Smooth muscle cell (in vitro differentiated cells): ENCODE measurements around the gene BDH2. TPM values are rescaled to one million over a fixed set of nuclear protein-coding genes. Genes with fewer than 3 reads are reported as not detected.

Source experiments
- DNase-seq: peaks from one replicate; lab custom pipeline; 2025; ENCODE audit not compliant: unreplicated experiment; lab: John Stamatoyannopoulos, UW
- H2AFZ ChIP-seq: fragments of 200-600 bp; sonication (generic); 2 replicates; pipeline ENCODE4 v1.6.0; 2016; ENCODE audit warnings: antibody characterized with exemption, low read depth, mild to moderate bottlenecking
- H3F3A ChIP-seq: fragments of 200-600 bp; sonication (generic); 2 replicates; pipeline ENCODE4 v1.6.0; 2017; ENCODE audit warnings: antibody characterized with exemption, low read depth
- H3K27ac ChIP-seq: fragments of 200-600 bp; sonication (generic); 2 replicates; pipeline ENCODE4 v1.5.1; 2016; ENCODE audit warnings: low read depth, mild to moderate bottlenecking
- H3K27me3 ChIP-seq: fragments of 200-600 bp; sonication (generic); 2 replicates; pipeline ENCODE4 v1.6.1; 2016; ENCODE audit warnings: low read depth, mild to moderate bottlenecking
- H3K36me3 ChIP-seq: fragments of 200-600 bp; sonication (generic); 2 replicates; pipeline ENCODE4 v1.5.1; 2016; ENCODE audit warnings: low read depth
- H3K4me1 ChIP-seq: fragments of 200-600 bp; sonication (generic); 2 replicates; pipeline ENCODE4 v1.5.1; 2016; ENCODE audit warnings: low read depth
- H3K4me2 ChIP-seq: fragments of 200-600 bp; sonication (generic); 2 replicates; pipeline ENCODE4 v1.6.0; 2016; ENCODE audit warnings: mild to moderate bottlenecking
- H3K4me3 ChIP-seq: fragments of 200-600 bp; sonication (generic); 2 replicates; pipeline ENCODE4 v1.5.1; 2016; ENCODE audit warnings: mild to moderate bottlenecking
- H3K79me2 ChIP-seq: fragments of 200-600 bp; sonication (generic); 2 replicates; pipeline ENCODE4 v1.6.0; 2016; ENCODE audit warnings: low read depth, mild to moderate bottlenecking
- H3K9ac ChIP-seq: fragments of 200-600 bp; sonication (generic); 2 replicates; pipeline ENCODE4 v1.6.0; 2016; ENCODE audit warnings: low read depth
- H3K9me3 ChIP-seq: fragments of 200-600 bp; sonication (generic); replicated peaks from 2 replicates; pipeline ENCODE4 v1.5.1; 2016; ENCODE audit warnings: low read depth
- H4K20me1 ChIP-seq: fragments of 200-600 bp; sonication (generic); 2 replicates; pipeline ENCODE4 v1.6.0; 2016; ENCODE audit warnings: low read depth
- WGBS: methylation state at CpG from one replicate; pipeline ENCODE4 v1.1.7; 2016; ENCODE audit warnings: low lambda C conversion rate; 5-methylcytosine and 5-hydroxymethylcytosine counted together
- polyA plus RNA-seq: library from polyadenylated mRNA; unstranded; fragments of >200 nt; fragmentation: Nextera tagmentation; extraction: Ambion mirVana; gene quantifications from 2 replicates; pipeline ENCODE4 v1.2.1, GENCODE V29; 2016
- total RNA-seq: library from RNA; depleted of rRNA; stranded (reverse); fragments of >200 nt; gene quantifications from 2 replicates; pipeline ENCODE4 v1.2.3, GENCODE V29; 2014
- TF ChIP-seq, protein P1 (sequence below): fragments of 200-600 bp; sonication (generic); IDR thresholded peaks from 2 replicates; pipeline ENCODE4 v1.5.1; 2017; ENCODE audit warnings: borderline replicate concordance, mild to moderate bottlenecking, antibody characterized with exemption; ENCODE audit not compliant: insufficient read depth, poor library complexity, severe bottlenecking

BDH2 gene
- total and polyA plus RNA-seq, 2 experiments from 2014 or later, result 84.3 to 96.2 TPM

DNA sequence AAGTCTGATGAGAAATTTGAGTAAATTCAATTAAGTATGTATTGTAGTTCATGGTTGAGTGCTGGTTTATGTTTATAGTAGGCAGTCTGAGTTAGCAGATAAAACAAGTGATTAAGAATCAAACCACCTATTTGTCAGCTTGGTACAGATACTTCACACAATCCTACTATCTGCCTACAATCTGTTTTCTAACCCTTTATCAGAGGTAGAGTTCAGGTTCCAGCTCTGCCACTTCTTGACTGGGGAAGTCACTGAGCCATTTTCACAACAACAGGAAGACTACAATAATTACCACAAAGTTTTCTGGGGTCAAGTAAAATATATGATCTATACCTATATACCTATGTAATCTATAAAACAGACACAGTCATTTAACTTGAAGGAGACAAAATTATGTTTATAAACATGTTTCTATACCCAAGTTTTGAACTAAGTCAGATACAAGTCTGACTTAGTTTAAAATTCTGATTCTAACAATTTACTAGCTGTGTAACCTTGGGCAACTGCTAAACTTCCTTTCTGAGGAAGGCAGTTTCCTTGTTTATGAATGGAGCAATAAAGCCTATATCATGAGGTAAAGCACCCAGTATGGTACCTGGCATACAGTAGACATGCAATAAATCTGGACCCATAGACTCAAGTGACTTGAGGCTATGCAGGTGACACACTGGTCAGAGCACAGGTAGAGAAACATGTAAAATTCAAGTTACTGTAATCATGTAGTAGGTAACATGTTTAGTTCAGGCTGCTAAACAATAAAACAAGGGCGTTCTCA lies 37.2 kb upstream of the BDH2 start:
- TF ChIP-seq, protein P1, sequence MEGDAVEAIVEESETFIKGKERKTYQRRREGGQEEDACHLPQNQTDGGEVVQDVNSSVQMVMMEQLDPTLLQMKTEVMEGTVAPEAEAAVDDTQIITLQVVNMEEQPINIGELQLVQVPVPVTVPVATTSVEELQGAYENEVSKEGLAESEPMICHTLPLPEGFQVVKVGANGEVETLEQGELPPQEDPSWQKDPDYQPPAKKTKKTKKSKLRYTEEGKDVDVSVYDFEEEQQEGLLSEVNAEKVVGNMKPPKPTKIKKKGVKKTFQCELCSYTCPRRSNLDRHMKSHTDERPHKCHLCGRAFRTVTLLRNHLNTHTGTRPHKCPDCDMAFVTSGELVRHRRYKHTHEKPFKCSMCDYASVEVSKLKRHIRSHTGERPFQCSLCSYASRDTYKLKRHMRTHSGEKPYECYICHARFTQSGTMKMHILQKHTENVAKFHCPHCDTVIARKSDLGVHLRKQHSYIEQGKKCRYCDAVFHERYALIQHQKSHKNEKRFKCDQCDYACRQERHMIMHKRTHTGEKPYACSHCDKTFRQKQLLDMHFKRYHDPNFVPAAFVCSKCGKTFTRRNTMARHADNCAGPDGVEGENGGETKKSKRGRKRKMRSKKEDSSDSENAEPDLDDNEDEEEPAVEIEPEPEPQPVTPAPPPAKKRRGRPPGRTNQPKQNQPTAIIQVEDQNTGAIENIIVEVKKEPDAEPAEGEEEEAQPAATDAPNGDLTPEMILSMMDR, result no peak
- H3K27ac ChIP-seq, result no peak overlapping the region
- no peaks in the 10 kb centered on the region for H3K27me3 ChIP-seq
- no peaks in the 10 kb centered on the region for H3F3A ChIP-seq
- H3K9ac ChIP-seq, result no peak overlapping the region
- H3K79me2 ChIP-seq, result no peaks in the 10 kb centered on the region
- H3K4me1 ChIP-seq, result no peaks in the 10 kb centered on the region
- WGBS, result 53% methylated on average over 1 of the region's 1 CpG
- H3K9me3 ChIP-seq, result no peaks in the 10 kb centered on the region
- no peak overlapping the region for H3K4me3 ChIP-seq
- no peaks in the 10 kb centered on the region for H4K20me1 ChIP-seq
- H3K36me3 ChIP-seq, result no peaks in the 10 kb centered on the region
- H3K4me2 ChIP-seq, result no peak overlapping the region
- DNase-seq, result no peak
- H2AFZ ChIP-seq, result no peak overlapping the region

DNA sequence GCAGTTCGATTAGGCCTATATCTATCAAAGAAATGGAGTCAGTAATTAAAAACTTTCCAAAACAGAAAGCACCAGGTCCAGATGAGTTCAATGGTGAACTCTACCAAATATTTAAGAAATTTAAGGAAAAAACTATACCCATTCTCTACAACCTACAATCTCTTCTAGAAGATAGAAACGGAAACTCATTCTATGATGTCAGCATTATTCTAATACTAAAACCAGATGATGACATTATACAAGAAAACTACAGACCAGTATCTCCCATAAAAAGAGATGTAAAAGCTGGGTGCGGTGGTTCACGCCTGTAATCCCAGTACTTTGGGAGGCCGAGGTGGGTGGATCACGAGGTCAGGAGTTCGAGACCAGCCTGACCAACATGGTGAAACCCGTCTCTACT lies 29.5 kb upstream of the BDH2 start:
- Histone ChIP-seq H3K9me3 (no peaks in the 10 kb centered on the region), H3K4me1 (no peaks in the 10 kb centered on the region), H3K36me3 (peaks cover 5% of the 10 kb centered on the region), H3K4me3 (no peak overlapping the region), H4K20me1 (no peaks in the 10 kb centered on the region), H2AFZ (no peak overlapping the region), H3K4me2 (no peak overlapping the region), H3K27me3 (no peaks in the 10 kb centered on the region), H3K79me2 (no peaks in the 10 kb centered on the region), H3F3A (no peaks in the 10 kb centered on the region), H3K9ac (no peak overlapping the region), H3K27ac (no peak overlapping the region)
- TF ChIP-seq, protein P1, result no peak
- DNase-seq, result no peak
- 90% methylated on average over 8 of the region's 8 CpGs for WGBS

DNA sequence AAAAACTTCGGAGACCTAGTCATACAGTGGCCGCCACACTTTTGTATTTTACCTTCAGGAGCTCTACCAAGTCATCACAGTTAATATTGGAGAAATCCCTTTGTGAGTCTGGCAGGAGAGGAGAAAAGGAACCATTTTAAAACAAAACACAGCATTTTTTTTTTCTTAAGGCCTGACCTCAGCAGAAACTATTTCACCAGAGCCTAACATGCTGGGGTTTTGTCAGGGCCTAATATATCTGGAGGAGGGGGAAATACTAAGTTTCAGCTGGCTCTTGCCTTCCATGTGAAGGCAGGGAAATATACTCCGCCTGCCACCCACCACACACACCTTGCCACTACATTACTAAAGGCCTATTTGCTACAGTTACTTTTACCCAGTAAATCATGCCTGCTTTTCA lies 26.5 kb upstream of the BDH2 start:
- DNase-seq, result no peak
- no peaks in the 10 kb centered on the region for H3K27me3 ChIP-seq
- no peak overlapping the region for H3K4me3 ChIP-seq
- H3F3A ChIP-seq, result no peaks in the 10 kb centered on the region
- H3K79me2 ChIP-seq, result no peaks in the 10 kb centered on the region
- H4K20me1 ChIP-seq, result no peaks in the 10 kb centered on the region
- H3K36me3 ChIP-seq, result peaks cover 5% of the 10 kb centered on the region
- H3K9me3 ChIP-seq, result no peaks in the 10 kb centered on the region
- H3K4me2 ChIP-seq, result no peak overlapping the region
- no peak overlapping the region for H2AFZ ChIP-seq
- no peak overlapping the region for H3K27ac ChIP-seq
- 98% methylated on average over 3 of the region's 3 CpGs for WGBS
- no peaks in the 10 kb centered on the region for H3K4me1 ChIP-seq
- TF ChIP-seq, protein P1, result no peak
- no peak overlapping the region for H3K9ac ChIP-seq

DNA sequence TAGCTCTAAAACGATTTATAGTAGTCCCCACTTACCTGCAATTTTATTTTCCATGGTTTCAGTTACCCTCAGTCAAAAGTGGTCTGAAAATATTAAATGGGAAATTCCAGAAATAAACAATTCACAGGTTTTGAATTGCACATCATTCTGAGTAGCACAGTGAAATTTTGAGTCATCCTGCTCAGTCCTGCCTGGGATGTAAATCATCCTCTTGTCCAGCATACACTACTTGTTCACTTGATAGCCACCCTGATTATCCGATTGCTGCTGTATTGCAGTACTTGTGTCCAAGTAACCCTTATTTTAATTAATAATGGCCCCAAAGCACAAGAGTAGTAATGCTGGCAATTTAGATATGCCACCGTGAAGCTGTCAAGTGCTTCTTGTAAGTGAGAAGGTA lies 23.5 kb upstream of the BDH2 start:
- no peak overlapping the region for H3K27ac ChIP-seq
- 98% methylated on average over 3 of the region's 3 CpGs for WGBS
- no peaks in the 10 kb centered on the region for H3K36me3 ChIP-seq
- no peak for DNase-seq
- H3K4me3 ChIP-seq, result no peak overlapping the region
- no peaks in the 10 kb centered on the region for H4K20me1 ChIP-seq
- H3K4me1 ChIP-seq, result no peaks in the 10 kb centered on the region
- H3K27me3 ChIP-seq, result no peaks in the 10 kb centered on the region
- H3K4me2 ChIP-seq, result no peak overlapping the region
- TF ChIP-seq, protein P1, result no peak
- no peaks in the 10 kb centered on the region for H3K9me3 ChIP-seq
- no peak overlapping the region for H3K9ac ChIP-seq
- H3F3A ChIP-seq, result no peaks in the 10 kb centered on the region
- H3K79me2 ChIP-seq, result no peaks in the 10 kb centered on the region
- H2AFZ ChIP-seq, result no peak overlapping the region
